ENCODE data around the gene OGG1.
A peak's percentile ranks its signal among the peaks of the same experiment; 100 is the strongest.

Gene OGG1

GRCh38 chr3:9727041-9727595 is 22.6 kb upstream of the OGG1 start:
- no peak for DNase-seq (ENCODE audit: low read depth)
- TF ChIP-seq CTCF (IDR thresholded peaks at IDR 0.05; ENCODE audit: control insufficient read depth, insufficient read depth, low read depth, low read length, missing control alignments): peak; percentile 17
- no peak overlapping the region for H3K4me3 ChIP-seq (ENCODE audit: control insufficient read depth, low read depth, low read length)

DNA sequence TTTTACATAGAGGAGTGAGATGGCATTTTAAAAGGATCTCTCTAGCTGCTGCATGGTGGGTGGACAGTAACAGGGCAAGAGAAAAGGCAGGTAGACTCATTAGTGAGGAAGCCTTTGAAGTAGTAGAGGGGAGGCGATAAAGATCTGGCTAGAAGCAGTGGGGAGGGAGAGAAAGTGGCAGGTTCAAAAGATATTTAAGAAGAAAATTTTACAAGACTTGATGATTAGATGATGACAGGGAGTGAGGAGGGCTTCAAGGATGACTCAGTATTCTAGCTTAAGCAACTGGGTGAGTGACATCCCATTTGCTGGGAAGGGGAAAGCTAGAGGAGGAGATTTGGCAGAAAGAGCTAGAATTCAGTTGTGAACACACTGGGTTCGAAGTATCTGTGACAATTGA is 22.0 kb upstream of the OGG1 start:
- TF ChIP-seq CTCF (IDR thresholded peaks at IDR 0.05; ENCODE audit: control insufficient read depth, insufficient read depth, low read depth, low read length, missing control alignments): no peak
- no peak overlapping the region for H3K4me3 ChIP-seq (ENCODE audit: control insufficient read depth, low read depth, low read length)
- DNase-seq (ENCODE audit: low read depth): no peak

DNA sequence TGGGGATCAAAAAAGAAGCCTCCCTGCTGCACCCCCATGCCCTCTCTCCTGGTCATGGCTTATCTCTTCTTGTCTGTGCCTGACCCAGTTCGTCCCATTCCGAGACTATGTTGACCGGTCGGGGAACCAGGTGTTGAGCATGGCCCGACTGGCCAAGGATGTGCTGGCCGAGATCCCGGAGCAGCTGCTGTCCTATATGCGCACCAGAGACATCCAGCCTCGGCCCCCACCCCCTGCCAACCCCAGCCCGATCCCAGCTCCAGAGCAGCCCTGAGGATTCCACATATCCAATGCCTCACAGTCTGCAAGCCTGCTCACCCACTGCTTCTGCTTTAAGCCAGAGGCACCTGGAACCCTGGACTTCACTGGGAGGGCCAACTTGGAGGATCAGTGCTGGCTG is 20.3 kb upstream of the OGG1 start:
- no peak overlapping the region for H3K4me3 ChIP-seq (ENCODE audit: control insufficient read depth, low read depth, low read length)
- DNase-seq (ENCODE audit: low read depth): no peak
- TF ChIP-seq CTCF (IDR thresholded peaks at IDR 0.05; ENCODE audit: control insufficient read depth, insufficient read depth, low read depth, low read length, missing control alignments): no peak

- H3K4me3 ChIP-seq (ENCODE audit: control insufficient read depth, low read depth, low read length): peak overlapping the region; percentile 66
- DNase-seq (ENCODE audit: low read depth): no peak
- no peak for TF ChIP-seq CTCF (IDR thresholded peaks at IDR 0.05; ENCODE audit: control insufficient read depth, insufficient read depth, low read depth, low read length, missing control alignments)
Observed at GRCh38 chr3:9730657-9731205, 19.0 kb upstream of the OGG1 start.

- peak; percentile 2 for TF ChIP-seq CTCF (IDR thresholded peaks at IDR 0.05; ENCODE audit: control insufficient read depth, insufficient read depth, low read depth, low read length, missing control alignments)
- H3K4me3 ChIP-seq (ENCODE audit: control insufficient read depth, low read depth, low read length): peak within 1 kb of the TSS; percentile 78
- DNase-seq (ENCODE audit: low read depth): peak; percentile 96
Observed at GRCh38 chr3:9731206-9732079, 18.3 kb upstream of the OGG1 start, which contains the start of gene BRPF1. BRPF1 (plus strand) TSS chr3:9731735; CDS start chr3:9734141, 2,406 bp downstream.

GRCh38 chr3:9732080-9732739 is 17.5 kb upstream of the OGG1 start:
- TF ChIP-seq CTCF (IDR thresholded peaks at IDR 0.05; ENCODE audit: control insufficient read depth, insufficient read depth, low read depth, low read length, missing control alignments): no peak
- no peak for DNase-seq (ENCODE audit: low read depth)
- H3K4me3 ChIP-seq (ENCODE audit: control insufficient read depth, low read depth, low read length): peak overlapping the region; percentile 78
